HAP-1 (cell line): Measurements from ENCODE around the gene PTPRN2.
"Not testable (repeated sequence)": the region's sequence is repeated elsewhere in the genome, so short reads cannot be mapped to it uniquely, and the experiment has no call there.

Experiments used
- DNase-seq, 2 experiments: peaks; one replicate each; pipeline ENCODE4 v3.0.0-alpha.2; 2016 to 2020; ENCODE audit warnings: low spot score in 2 of 2
- H3K27me3 ChIP-seq: fragments of 250-450 bp; sonication (Bioruptor Pico); 2 replicates; pipeline ENCODE4 v1.5.1; 2020; ENCODE audit warnings: low read depth, mild to moderate bottlenecking, moderate library complexity
- H3K36me3 ChIP-seq: fragments of 250-450 bp; sonication (Bioruptor Pico); replicated peaks from 2 replicates; pipeline ENCODE4 v1.5.1; 2020; ENCODE audit warnings: mild to moderate bottlenecking
- H3K4me1 ChIP-seq: fragments of 250-450 bp; sonication (Bioruptor Pico); 2 replicates; pipeline ENCODE4 v1.5.1; 2020; ENCODE audit warnings: mild to moderate bottlenecking
- H3K4me3 ChIP-seq: fragments of 250-450 bp; sonication (Bioruptor Pico); 2 replicates; pipeline ENCODE4 v1.5.1; 2020; ENCODE audit warnings: mild to moderate bottlenecking, moderate library complexity
- H3K9me3 ChIP-seq: fragments of 250-450 bp; sonication (Bioruptor Pico); 2 replicates; pipeline ENCODE4 v1.5.1; 2020; ENCODE audit warnings: mild to moderate bottlenecking, moderate library complexity
- in situ Hi-C: fragments of 300-500 bp; cut with MboI; formaldehyde crosslinking; loops from 3 replicates; pipeline ENCODE4 v1.14.3; 2020; ENCODE audit warnings: low sequenced_read_pairs, inconsistent platforms, mixed read lengths

PTPRN2 gene

GRCh38 chr7:158299607-158300006, 288.0 kb downstream of the PTPRN2 start:
- no peaks in the 10 kb centered on the region for H3K27me3 ChIP-seq
- H3K4me3 ChIP-seq = no peak overlapping the region
- H3K4me1 ChIP-seq = no peaks in the 10 kb centered on the region
- no peaks in the 10 kb centered on the region for H3K9me3 ChIP-seq
- in situ Hi-C loops = no loop called here
- H3K36me3 ChIP-seq = no peaks in the 10 kb centered on the region
- no peak for DNase-seq

GRCh38 chr7:158296798-158297104, 290.9 kb downstream of the PTPRN2 start:
- H3K27me3 ChIP-seq = no peaks in the 10 kb centered on the region
- H3K36me3 ChIP-seq = no peaks in the 10 kb centered on the region
- in situ Hi-C loops = no loop called here
- no peak overlapping the region for H3K4me3 ChIP-seq
- H3K9me3 ChIP-seq = no peaks in the 10 kb centered on the region
- H3K4me1 ChIP-seq = no peaks in the 10 kb centered on the region
- no peak for DNase-seq

- Histone ChIP-seq H3K36me3 (no peaks in the 10 kb centered on the region), H3K4me3 (no peak overlapping the region), H3K27me3 (no peaks in the 10 kb centered on the region), H3K9me3 (no peaks in the 10 kb centered on the region), H3K4me1 (no peaks in the 10 kb centered on the region)
- DNase-seq = no peak
- in situ Hi-C loops = no loop called here
These were observed 291.4 kb downstream of the PTPRN2 start for GRCh38 chr7:158295966-158296797.

- H3K4me3 ChIP-seq, H3K4me1 ChIP-seq, DNase-seq, in situ Hi-C loops, H3K9me3 ChIP-seq, H3K36me3 ChIP-seq, H3K27me3 ChIP-seq: not testable (repeated sequence)
These were observed 293.0 kb downstream of the PTPRN2 start for GRCh38 chr7:158294468-158295215.

- H3K4me3 ChIP-seq = no peak overlapping the region
- in situ Hi-C loops = no loop called here
- H3K36me3 ChIP-seq = no peaks in the 10 kb centered on the region
- no peaks in the 10 kb centered on the region for H3K27me3 ChIP-seq
- H3K9me3 ChIP-seq = no peaks in the 10 kb centered on the region
- DNase-seq = no peak
- no peaks in the 10 kb centered on the region for H3K4me1 ChIP-seq
These were observed 294.7 kb downstream of the PTPRN2 start for GRCh38 chr7:158292948-158293347.

- H3K9me3 ChIP-seq = no peaks in the 10 kb centered on the region
- no peak for DNase-seq
These were observed 295.6 kb downstream of the PTPRN2 start for GRCh38 chr7:158291998-158292397.

GRCh38 chr7:158289761-158290523, 297.7 kb downstream of the PTPRN2 start:
- H3K9me3 ChIP-seq = no peaks in the 10 kb centered on the region
- no peak overlapping the region for H3K4me3 ChIP-seq
- H3K36me3 ChIP-seq = no peaks in the 10 kb centered on the region
- in situ Hi-C loops = no loop called here
- H3K27me3 ChIP-seq = no peaks in the 10 kb centered on the region
- no peaks in the 10 kb centered on the region for H3K4me1 ChIP-seq
- DNase-seq = no peak

More at GRCh38 chr7:158291998-158292397, 295.6 kb downstream of the PTPRN2 start:
- Histone ChIP-seq H3K4me1 (no peaks in the 10 kb centered on the region), H3K4me3 (no peak overlapping the region), H3K27me3 (no peaks in the 10 kb centered on the region), H3K36me3 (no peaks in the 10 kb centered on the region)
- in situ Hi-C loops = no loop called here

GRCh38 chr7:158289231-158289630, 298.4 kb downstream of the PTPRN2 start:
- H3K4me3 ChIP-seq = no peak overlapping the region
- H3K9me3 ChIP-seq = no peaks in the 10 kb centered on the region
- H3K27me3 ChIP-seq = no peaks in the 10 kb centered on the region
- no peak for DNase-seq
- no peaks in the 10 kb centered on the region for H3K4me1 ChIP-seq
- in situ Hi-C loops = no loop called here
- no peaks in the 10 kb centered on the region for H3K36me3 ChIP-seq

- Histone ChIP-seq H3K9me3 (no peaks in the 10 kb centered on the region), H3K4me1 (no peaks in the 10 kb centered on the region), H3K27me3 (no peaks in the 10 kb centered on the region), H3K36me3 (no peaks in the 10 kb centered on the region), H3K4me3 (no peak overlapping the region)
- no peak for DNase-seq
- in situ Hi-C loops = no loop called here
These were observed 301.4 kb downstream of the PTPRN2 start for GRCh38 chr7:158286210-158286609.

GRCh38 chr7:158285383-158285770, 302.2 kb downstream of the PTPRN2 start:
- no peaks in the 10 kb centered on the region for H3K4me1 ChIP-seq
- H3K36me3 ChIP-seq = no peaks in the 10 kb centered on the region
- in situ Hi-C loops = no loop called here
- H3K4me3 ChIP-seq = no peak overlapping the region
- no peaks in the 10 kb centered on the region for H3K9me3 ChIP-seq
- DNase-seq = no peak
- no peaks in the 10 kb centered on the region for H3K27me3 ChIP-seq

- no peak for DNase-seq
- in situ Hi-C loops = no loop called here
- no peaks in the 10 kb centered on the region for H3K4me1 ChIP-seq
- H3K4me3 ChIP-seq = no peak overlapping the region
- no peaks in the 10 kb centered on the region for H3K27me3 ChIP-seq
- no peaks in the 10 kb centered on the region for H3K36me3 ChIP-seq
- no peaks in the 10 kb centered on the region for H3K9me3 ChIP-seq
These were observed 302.8 kb downstream of the PTPRN2 start for GRCh38 chr7:158284617-158285382.

GRCh38 chr7:158284121-158284520, 303.5 kb downstream of the PTPRN2 start:
- in situ Hi-C loops = no loop called here
- Histone ChIP-seq H3K4me3 (no peak overlapping the region), H3K9me3 (no peaks in the 10 kb centered on the region)

More at GRCh38 chr7:158284121-158284520, 303.5 kb downstream of the PTPRN2 start:
- H3K4me1 ChIP-seq = no peaks in the 10 kb centered on the region
- no peaks in the 10 kb centered on the region for H3K36me3 ChIP-seq
- no peaks in the 10 kb centered on the region for H3K27me3 ChIP-seq
- DNase-seq = no peak
